ENCODE data around the gene SHISA5. TPM values are rescaled to one million over a fixed set of nuclear protein-coding genes. Genes with fewer than 3 reads are reported as not detected.

The SHISA5 gene
- total and polyA plus RNA-seq, 2 of the 8 experiments (the other 6 are each of a cell fraction or from before 2014, with no cell fraction given): 196 to 315 TPM

DNA sequence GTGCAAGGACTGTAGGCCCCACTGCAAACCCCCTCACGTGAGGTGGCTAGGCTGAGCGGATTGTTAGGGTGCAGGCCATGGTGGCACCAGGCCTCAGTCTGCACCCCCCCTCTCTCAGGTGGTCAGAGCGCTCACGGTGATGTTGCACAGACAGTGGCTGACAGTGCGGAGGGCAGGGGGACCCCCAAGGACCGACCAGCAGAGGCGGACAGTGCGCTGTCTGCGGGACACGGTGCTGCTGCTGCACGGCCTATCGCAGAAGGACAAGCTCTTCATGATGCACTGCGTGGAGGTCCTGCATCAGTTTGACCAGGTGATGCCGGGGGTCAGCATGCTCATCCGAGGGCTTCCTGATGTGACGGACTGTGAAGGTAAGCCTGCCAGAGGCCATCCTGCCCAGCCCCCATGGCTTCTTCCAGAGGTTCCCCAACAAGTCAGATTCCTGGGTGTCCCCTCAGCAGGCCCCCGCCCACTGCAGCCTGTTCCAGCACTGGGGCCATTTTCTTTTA, 39.2 kb downstream of the SHISA5 start:
- no peak overlapping the region for H2BK20ac ChIP-seq (ENCODE audit: low read length)
- CTCF ChIA-PET (ENCODE audit: partially characterized antibody): interaction anchor here (1.0 to 21.5 kb wide), 20 partner anchors 7 to 199 kb away, joined by 3 to 251 read pairs (median 5); partner anchors contain the start of genes ATRIP, CELSR3, PFKFB4 and SHISA5
- no peaks in the 10 kb centered on the region for H3K27me3 ChIP-seq (replicated peaks in 1 of 4; ENCODE audit: control insufficient read depth in 3 of 4, extremely low read depth in 1 of 4, insufficient read depth in 3 of 4, low read length in 3 of 4)
- no peak overlapping the region for H2BK120ac ChIP-seq (replicated peaks; ENCODE audit: low read depth, low read length)
- no peak overlapping the region for H4K5ac ChIP-seq (ENCODE audit: insufficient read length, low read depth, low read length)
- no peak overlapping the region for H2BK12ac ChIP-seq (ENCODE audit: low read depth, low read length)
- no peak overlapping the region for H2AFZ ChIP-seq (ENCODE audit: low read length)
- no peak overlapping the region for H3K4me3 ChIP-seq (ENCODE audit: extremely low read depth in 1 of 4, insufficient read depth in 2 of 4, low read depth in 3 of 4, low read length in 4 of 4)
- H3K4me2 ChIP-seq (ENCODE audit: insufficient read depth in 1 of 2, low read depth in 2 of 2, low read length in 2 of 2): no peak overlapping the region
- H2AK5ac ChIP-seq (ENCODE audit: low read depth, low read length): no peak overlapping the region
- WGBS, 2 experiments (ENCODE audit: extremely low coverage in 1 of 2, insufficient coverage in 1 of 2, insufficient read length in 1 of 2, insufficient replicate concordance in 2 of 2, low coverage in 1 of 2, low lambda C conversion rate in 2 of 2, missing lambda C conversion rate in 1 of 2): 91% methylated on average over 17 of the region's 17 CpGs; no CpG with 5 or more reads in 1 of the 2 experiments
- TF ChIP-seq YY1 (IDR thresholded peaks at IDR 0.05; ENCODE audit: low read depth, low read length) (no peak), BRCA1 (IDR thresholded peaks at IDR 0.05; ENCODE audit: low read depth, low read length) (no peak), GABPA (IDR thresholded peaks at IDR 0.05; ENCODE audit: borderline replicate concordance, insufficient read depth, low read length) (no peak), NRF1 (IDR thresholded peaks at IDR 0.05; ENCODE audit: low read depth, low read length) (no peak), CHD2 (IDR thresholded peaks at IDR 0.05; ENCODE audit: low read length) (no peak), SP2 (IDR thresholded peaks at IDR 0.05; ENCODE audit: low read length) (no peak), RBBP5 (IDR thresholded peaks at IDR 0.05; ENCODE audit: borderline replicate concordance, low read depth, low read length) (no peak), SIN3A (conservative IDR thresholded peaks at IDR 0.05 in 1 of 2, IDR thresholded peaks at IDR 0.05 in 1 of 2; ENCODE audit: low read depth in 1 of 2, low read length in 2 of 2) (no peak), SP4 (IDR thresholded peaks at IDR 0.05; ENCODE audit: low read length) (no peak), CHD1 (IDR thresholded peaks at IDR 0.05; ENCODE audit: low read depth, low read length) (no peak)
- TF ChIP-seq, protein P1, sequence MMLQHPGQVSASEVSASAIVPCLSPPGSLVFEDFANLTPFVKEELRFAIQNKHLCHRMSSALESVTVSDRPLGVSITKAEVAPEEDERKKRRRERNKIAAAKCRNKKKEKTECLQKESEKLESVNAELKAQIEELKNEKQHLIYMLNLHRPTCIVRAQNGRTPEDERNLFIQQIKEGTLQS (IDR thresholded peaks at IDR 0.05; ENCODE audit: insufficient read depth, low read depth, low read length): no peak
- no peak for DNase-seq (ENCODE audit: low read depth in 1 of 2, low spot score in 2 of 2)
- H3K79me1 ChIP-seq (ENCODE audit: low read depth, low read length): peaks cover 6% of the 10 kb centered on the region
- peaks cover 0 to 3% of the 10 kb centered on the region in 2 experiments; a peak in 1 of 4 replicates for H3K79me2 ChIP-seq (ENCODE audit: control insufficient read depth in 1 of 2, insufficient read depth in 2 of 2, low read length in 2 of 2)
- no peak overlapping the region for H3K18ac ChIP-seq (ENCODE audit: extremely low read depth, low read length)
- H4K20me1 ChIP-seq (replicated peaks in 1 of 2; ENCODE audit: control insufficient read depth in 1 of 2, insufficient read depth in 2 of 2, low read length in 2 of 2): peaks cover 3 to 9% of the 10 kb centered on the region in 2 experiments
- POLR2A ChIA-PET (ENCODE audit: partially characterized antibody): interaction anchor here (0.6 to 8.1 kb wide), 16 partner anchors 11 to 171 kb away, joined by 3 to 83 read pairs (median 10); partner anchors contain the start of genes ATRIP, CCDC51, SLC26A6 and TMA7
- H3K27ac ChIP-seq (ENCODE audit: low read depth, low read length): peak overlapping the region; percentile 31; the same call in 1 of the 2 replicates
- no peak overlapping the region for H2BK5ac ChIP-seq (ENCODE audit: low read depth, low read length)
- H3K36me3 ChIP-seq (ENCODE audit: control insufficient read depth in 2 of 4, insufficient read depth in 4 of 4, low read length in 3 of 4): peaks cover 17 to 46% (median 29%) of the 10 kb centered on the region in 4 experiments
- H3K4ac ChIP-seq (replicated peaks; ENCODE audit: insufficient read length, low read depth, low read length): no peak overlapping the region
- H3K23me2 ChIP-seq (ENCODE audit: low read depth, low read length): no peaks in the 10 kb centered on the region
- H3K9me3 ChIP-seq (ENCODE audit: insufficient read depth in 2 of 2, low read depth in 1 of 2, low read length in 1 of 2): no peaks in the 10 kb centered on the region
- no peak overlapping the region for H3K14ac ChIP-seq (ENCODE audit: insufficient read length)
- no peak overlapping the region for H4K91ac ChIP-seq (replicated peaks; ENCODE audit: insufficient read length, low read length)
- H3K56ac ChIP-seq (replicated peaks; ENCODE audit: insufficient read length, low read depth, low read length): no peak overlapping the region
- no peak overlapping the region for H4K8ac ChIP-seq (ENCODE audit: extremely low read depth, insufficient read depth, low read length)
- peak overlapping the region in 1 of 4 experiments; percentile 62; a peak in 2 of 7 replicates for H3K9ac ChIP-seq (replicated peaks in 1 of 4; ENCODE audit: extremely low read depth in 1 of 4, low read depth in 3 of 4, low read length in 3 of 4)
- no peak overlapping the region for H2BK15ac ChIP-seq (ENCODE audit: low read length)
- no peak overlapping the region for H3K23ac ChIP-seq (ENCODE audit: insufficient read length)
- no peak for FAIRE-seq
- H3K4me1 ChIP-seq (replicated peaks in 1 of 4; ENCODE audit: control insufficient read depth in 3 of 4, insufficient read depth in 4 of 4, low read length in 3 of 4): peaks cover 0 to 25% (median 13%) of the 10 kb centered on the region in 4 experiments; a peak in 5 of 7 replicates

All from H1 (cell line).